Ishikawa (cell line): Measurements from ENCODE around the gene PPM1K.

ENCODE experiments used
- CEBPB ChIP-seq: IDR thresholded peaks from 2 replicates; pipeline ENCODE4 v1.6.1; 2012
- CREB1 ChIP-seq: IDR thresholded peaks from 2 replicates; pipeline ENCODE4 v1.6.1; 2012; ENCODE audit warnings: low read depth
- EGR1 ChIP-seq: IDR thresholded peaks from 2 replicates; pipeline ENCODE4 v1.6.1; 2012
- EP300 ChIP-seq: IDR thresholded peaks from 2 replicates; pipeline ENCODE4 v1.6.1; 2012; ENCODE audit warnings: borderline replicate concordance
- FOXM1 ChIP-seq: IDR thresholded peaks from 2 replicates; pipeline ENCODE4 v1.6.1; 2012; ENCODE audit warnings: low read depth, borderline replicate concordance
- MAX ChIP-seq: IDR thresholded peaks from 2 replicates; pipeline ENCODE4 v1.6.1; 2012
- NFIC ChIP-seq: IDR thresholded peaks from 2 replicates; pipeline ENCODE4 v1.6.1; 2012
- RAD21 ChIP-seq: IDR thresholded peaks from 2 replicates; pipeline ENCODE4 v1.6.1; 2012; ENCODE audit warnings: low read depth
- REST ChIP-seq: IDR thresholded peaks from 2 replicates; pipeline ENCODE4 v1.6.1; 2012; ENCODE audit warnings: low read depth, mild to moderate bottlenecking
- TAF1 ChIP-seq: IDR thresholded peaks from 2 replicates; pipeline ENCODE4 v1.6.1; 2012; ENCODE audit warnings: low read depth, mild to moderate bottlenecking
- TCF12 ChIP-seq: IDR thresholded peaks from 2 replicates; pipeline ENCODE4 v1.6.1; 2012; ENCODE audit warnings: low read depth
- TEAD4 ChIP-seq: IDR thresholded peaks from 2 replicates; pipeline ENCODE4 v1.6.1; 2012
- USF1 ChIP-seq: IDR thresholded peaks from 2 replicates; pipeline ENCODE4 v1.6.1; 2012
- YY1 ChIP-seq: IDR thresholded peaks from 2 replicates; pipeline ENCODE4 v1.6.1; 2012; ENCODE audit warnings: low read depth
- ZBTB7A ChIP-seq: IDR thresholded peaks from 2 replicates; pipeline ENCODE4 v1.6.1; 2012; ENCODE audit warnings: low read depth

Gene PPM1K

GRCh38 chr4:88320224-88320779 lies 35.9 kb upstream of the PPM1K start:
- TF ChIP-seq EP300 (no peak), TCF12 (peak; percentile 42; the same call in 1 of the 2 replicates)

DNA sequence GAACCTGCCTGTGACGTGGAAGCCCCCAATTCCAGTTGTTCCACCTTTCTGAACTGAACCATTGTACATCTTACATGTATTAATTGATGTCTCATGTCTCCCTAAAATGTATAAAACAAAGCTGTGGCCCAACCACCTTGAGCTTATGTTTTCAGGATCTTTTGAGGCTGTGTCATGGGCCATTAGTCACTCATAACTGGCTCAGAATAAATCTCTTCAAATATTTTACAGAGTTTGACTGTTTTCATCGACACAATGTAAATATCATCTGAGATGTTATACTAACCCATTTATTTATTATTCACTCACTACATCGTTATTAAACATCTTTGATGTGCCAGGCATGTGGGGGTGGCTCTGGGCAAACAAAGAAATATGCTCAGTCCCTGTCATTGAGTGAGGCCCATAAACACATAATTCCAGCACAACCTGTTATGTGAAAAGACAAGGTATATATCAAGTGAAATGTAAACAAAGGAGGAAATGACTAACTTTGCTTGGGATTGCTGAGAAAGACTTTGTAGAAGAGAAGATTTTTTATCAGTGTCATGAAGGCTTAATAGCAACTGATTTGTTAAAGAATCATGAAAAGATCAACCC lies 34.5 kb upstream of the PPM1K start:
- TF ChIP-seq TCF12 (no peak), YY1 (no peak), TEAD4 (no peak), CREB1 (no peak), RAD21 (no peak), FOXM1 (no peak), REST (no peak), EP300 (no peak), USF1 (no peak), ZBTB7A (no peak), MAX (no peak), EGR1 (no peak), CEBPB (no peak), TAF1 (no peak)

DNA sequence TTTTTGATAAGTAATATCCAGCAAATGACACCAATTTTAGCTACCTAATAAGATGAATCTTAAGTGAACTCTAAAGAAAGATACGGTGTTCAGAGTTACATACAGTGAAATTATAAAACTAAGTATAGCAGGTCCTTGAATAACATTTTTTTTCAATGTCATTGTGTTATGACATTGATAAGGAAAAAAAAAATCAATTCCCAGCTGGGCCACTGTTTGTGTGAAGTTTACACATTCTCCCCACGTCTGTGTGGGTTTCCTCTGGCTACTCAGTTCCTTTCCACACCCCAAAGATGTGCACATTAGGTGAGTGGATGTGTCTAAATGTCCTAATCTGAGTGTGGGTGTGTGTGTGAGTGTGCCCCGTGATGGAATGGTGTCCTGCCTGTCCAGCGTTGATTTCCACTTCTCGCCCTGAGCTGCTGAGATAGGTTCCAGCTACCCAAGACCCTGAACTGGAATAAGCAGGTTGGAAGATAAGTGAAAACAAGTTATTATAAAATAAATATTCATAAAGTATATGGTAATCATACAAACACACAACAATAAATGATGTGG lies 31.2 kb upstream of the PPM1K start:
- no peak for TF ChIP-seq TCF12
- TF ChIP-seq YY1 = no peak
- TF ChIP-seq EP300 = no peak
- TF ChIP-seq FOXM1 = no peak

- TF ChIP-seq YY1 (no peak), TEAD4 (no peak), NFIC (no peak), USF1 (no peak), EGR1 (no peak), ZBTB7A (no peak), CEBPB (no peak), REST (no peak), FOXM1 (no peak), MAX (no peak), TAF1 (no peak), CREB1 (no peak), RAD21 (no peak)
Measured at GRCh38 chr4:88308587-88308986, 24.2 kb upstream of the PPM1K start.

GRCh38 chr4:88297725-88298454 lies 13.5 kb upstream of the PPM1K start:
- TF ChIP-seq EGR1 = no peak
- no peak for TF ChIP-seq RAD21
- no peak for TF ChIP-seq TAF1
- TF ChIP-seq TEAD4 = no peak
- no peak for TF ChIP-seq NFIC
- no peak for TF ChIP-seq EP300
- TF ChIP-seq YY1 = no peak
- TF ChIP-seq FOXM1 = no peak
- TF ChIP-seq CEBPB = no peak
- TF ChIP-seq TCF12 = no peak
- TF ChIP-seq USF1 = no peak
- TF ChIP-seq ZBTB7A = no peak
- no peak for TF ChIP-seq MAX
- no peak for TF ChIP-seq REST
- TF ChIP-seq CREB1 = no peak
